ENCODE data around the gene ZNF548. TPM values are rescaled to one million over a fixed set of nuclear protein-coding genes. Genes with fewer than 3 reads are reported as not detected.

ZNF548 gene
- total RNA-seq, 1 experiment from 2014 or later = 4.9 TPM

DNA sequence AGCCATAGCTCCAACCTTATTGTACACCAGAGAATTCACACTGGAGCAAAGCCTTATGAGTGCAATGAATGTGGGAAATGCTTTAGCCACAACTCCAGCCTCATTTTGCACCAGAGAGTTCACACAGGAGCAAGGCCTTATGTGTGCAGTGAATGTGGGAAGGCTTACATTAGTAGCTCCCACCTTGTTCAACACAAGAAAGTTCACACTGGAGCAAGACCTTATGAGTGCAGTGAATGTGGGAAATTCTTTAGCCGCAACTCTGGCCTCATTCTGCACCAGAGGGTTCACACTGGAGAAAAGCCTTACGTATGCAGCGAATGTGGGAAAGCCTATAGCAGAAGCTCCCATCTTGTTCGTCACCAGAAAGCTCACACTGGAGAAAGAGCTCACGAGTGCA is 32.2 kb upstream of the ZNF548 start:
- no peaks in the 10 kb centered on the region for H3K36me3 ChIP-seq (ENCODE audit: control insufficient read depth, insufficient read depth, low read length)
- TF ChIP-seq, protein P1, sequence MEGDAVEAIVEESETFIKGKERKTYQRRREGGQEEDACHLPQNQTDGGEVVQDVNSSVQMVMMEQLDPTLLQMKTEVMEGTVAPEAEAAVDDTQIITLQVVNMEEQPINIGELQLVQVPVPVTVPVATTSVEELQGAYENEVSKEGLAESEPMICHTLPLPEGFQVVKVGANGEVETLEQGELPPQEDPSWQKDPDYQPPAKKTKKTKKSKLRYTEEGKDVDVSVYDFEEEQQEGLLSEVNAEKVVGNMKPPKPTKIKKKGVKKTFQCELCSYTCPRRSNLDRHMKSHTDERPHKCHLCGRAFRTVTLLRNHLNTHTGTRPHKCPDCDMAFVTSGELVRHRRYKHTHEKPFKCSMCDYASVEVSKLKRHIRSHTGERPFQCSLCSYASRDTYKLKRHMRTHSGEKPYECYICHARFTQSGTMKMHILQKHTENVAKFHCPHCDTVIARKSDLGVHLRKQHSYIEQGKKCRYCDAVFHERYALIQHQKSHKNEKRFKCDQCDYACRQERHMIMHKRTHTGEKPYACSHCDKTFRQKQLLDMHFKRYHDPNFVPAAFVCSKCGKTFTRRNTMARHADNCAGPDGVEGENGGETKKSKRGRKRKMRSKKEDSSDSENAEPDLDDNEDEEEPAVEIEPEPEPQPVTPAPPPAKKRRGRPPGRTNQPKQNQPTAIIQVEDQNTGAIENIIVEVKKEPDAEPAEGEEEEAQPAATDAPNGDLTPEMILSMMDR (IDR thresholded peaks at IDR 0.05; ENCODE audit: insufficient read depth in 1 of 2, low read depth in 1 of 2, low read length in 1 of 2, severe bottlenecking in 1 of 2, unreplicated experiment in 1 of 2) = no peak
- DNase-seq = no peak
- H3K9me3 ChIP-seq = peaks cover 6% of the 10 kb centered on the region
- no peak overlapping the region for H3K4me3 ChIP-seq (ENCODE audit: low read depth, low read length)
- intact Hi-C loops (cut with micrococcal nuclease; ENCODE audit: unreplicated experiment) = no loop called here
- no TSS peak for BruUV-seq (replicated peaks)
- Mint-ChIP-seq H3K4me1 (ENCODE audit: low read depth, unreplicated experiment) (peaks cover 1% of the 10 kb centered on the region), H3K9me3 (ENCODE audit: unreplicated experiment) (peaks cover 6% of the 10 kb centered on the region), H3K4me3 (ENCODE audit: unreplicated experiment) (no peak overlapping the region), H3K27me3 (ENCODE audit: insufficient read depth, unreplicated experiment) (peaks cover 4% of the 10 kb centered on the region), H3K36me3 (ENCODE audit: insufficient read depth, unreplicated experiment) (no peaks in the 10 kb centered on the region), H3K27ac (ENCODE audit: unreplicated experiment) (no peak overlapping the region)
- POLR2A ChIA-PET = no interaction called here
- H3K27me3 ChIP-seq (replicated peaks; ENCODE audit: control insufficient read depth, insufficient read depth, low read length) = no peaks in the 10 kb centered on the region
- CTCF ChIA-PET = no interaction called here
- H3K4me1 ChIP-seq = peaks cover 1% of the 10 kb centered on the region; the same call in 1 of the 2 replicates

DNA sequence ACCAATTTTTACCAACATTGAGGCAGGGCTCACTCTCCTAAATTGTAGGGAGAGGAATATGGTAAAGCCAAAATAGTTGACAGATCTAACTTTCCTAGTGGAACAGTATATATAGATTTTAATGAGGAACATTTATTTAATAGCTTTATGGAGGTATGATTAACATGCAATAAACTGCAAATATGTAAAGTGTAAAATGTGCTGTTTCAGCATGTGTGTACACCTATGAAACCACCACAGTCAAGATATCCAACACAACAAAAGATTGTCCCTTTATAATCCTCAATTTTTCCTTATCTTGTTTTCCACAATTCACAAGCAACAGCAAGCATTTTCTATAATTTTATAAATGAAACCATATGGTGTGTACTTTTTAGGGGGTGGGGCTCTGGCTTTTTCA is 30.4 kb upstream of the ZNF548 start:
- BruUV-seq (replicated peaks) = no TSS peak
- Mint-ChIP-seq H3K4me1 (ENCODE audit: low read depth, unreplicated experiment) (peaks cover 19% of the 10 kb centered on the region), H3K27me3 (ENCODE audit: insufficient read depth, unreplicated experiment) (peaks cover 3% of the 10 kb centered on the region), H3K36me3 (ENCODE audit: insufficient read depth, unreplicated experiment) (peaks cover 16% of the 10 kb centered on the region), H3K9me3 (ENCODE audit: unreplicated experiment) (peaks cover 8% of the 10 kb centered on the region), H3K4me3 (ENCODE audit: unreplicated experiment) (no peak overlapping the region), H3K27ac (ENCODE audit: unreplicated experiment) (no peak overlapping the region)
- no peaks in the 10 kb centered on the region for H3K27me3 ChIP-seq (replicated peaks; ENCODE audit: control insufficient read depth, insufficient read depth, low read length)
- TF ChIP-seq, protein P1 (IDR thresholded peaks at IDR 0.05; ENCODE audit: insufficient read depth in 1 of 2, low read depth in 1 of 2, low read length in 1 of 2, severe bottlenecking in 1 of 2, unreplicated experiment in 1 of 2) = no peak
- peaks cover 12% of the 10 kb centered on the region for H3K9me3 ChIP-seq
- intact Hi-C loops (cut with micrococcal nuclease; ENCODE audit: unreplicated experiment) = no loop called here
- no peak for DNase-seq
- no peaks in the 10 kb centered on the region for H3K36me3 ChIP-seq (ENCODE audit: control insufficient read depth, insufficient read depth, low read length)
- H3K4me1 ChIP-seq = peaks cover 3% of the 10 kb centered on the region; the same call in 1 of the 2 replicates
- no peak overlapping the region for H3K4me3 ChIP-seq (ENCODE audit: low read depth, low read length)
- CTCF ChIA-PET = no interaction called here
- POLR2A ChIA-PET = no interaction called here

DNA sequence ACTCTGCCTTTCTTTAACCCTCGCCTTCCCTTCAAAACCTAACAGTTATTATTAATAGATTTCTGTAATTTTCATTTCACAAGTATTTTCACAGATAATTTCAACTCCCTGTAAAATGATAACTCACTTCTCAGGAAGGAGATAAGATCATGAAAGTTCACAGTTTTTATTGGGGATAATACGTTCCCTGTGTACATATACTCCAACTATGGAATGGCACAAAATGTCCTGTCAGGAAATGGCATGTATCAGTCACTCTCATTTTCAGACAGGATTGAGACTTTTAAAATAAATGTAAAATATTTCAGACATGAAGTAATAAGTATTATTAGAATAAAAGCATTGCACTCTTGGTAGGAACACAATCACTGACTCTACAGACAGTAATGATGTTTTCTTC is 27.2 kb upstream of the ZNF548 start:
- TF ChIP-seq, protein P1 (IDR thresholded peaks at IDR 0.05; ENCODE audit: insufficient read depth in 1 of 2, low read depth in 1 of 2, low read length in 1 of 2, severe bottlenecking in 1 of 2, unreplicated experiment in 1 of 2) = no peak
- H3K4me3 ChIP-seq (ENCODE audit: low read depth, low read length) = peak overlapping the region; percentile 77
- H3K4me1 Mint-ChIP-seq (ENCODE audit: low read depth, unreplicated experiment) = peaks cover 21% of the 10 kb centered on the region
- CTCF ChIA-PET = interaction anchor here (1.3 kb wide), 1 partner anchor 27 kb away, joined by 3 read pairs; the partner anchor contains the start of gene ZNF548
- peaks cover 17% of the 10 kb centered on the region for H3K36me3 Mint-ChIP-seq (ENCODE audit: insufficient read depth, unreplicated experiment)
- H3K27me3 Mint-ChIP-seq (ENCODE audit: insufficient read depth, unreplicated experiment) = no peaks in the 10 kb centered on the region
- POLR2A ChIA-PET = interaction anchor here (0.6 to 1.0 kb wide), 2 partner anchors 27 to 202 kb away, joined by 3 to 4 read pairs; partner anchors contain the start of gene ZNF548
- BruUV-seq (replicated peaks) = no TSS peak
- H3K4me3 Mint-ChIP-seq (ENCODE audit: unreplicated experiment) = peak overlapping the region; percentile 84
- H3K4me1 ChIP-seq = peaks cover 3% of the 10 kb centered on the region; the same call in 1 of the 2 replicates
- intact Hi-C loops (cut with micrococcal nuclease; ENCODE audit: unreplicated experiment) = no loop called here
- H3K36me3 ChIP-seq (ENCODE audit: control insufficient read depth, insufficient read depth, low read length) = no peaks in the 10 kb centered on the region
- peaks cover 9% of the 10 kb centered on the region for H3K9me3 Mint-ChIP-seq (ENCODE audit: unreplicated experiment)
- DNase-seq = no peak
- H3K9me3 ChIP-seq = peaks cover 16% of the 10 kb centered on the region
- H3K27me3 ChIP-seq (replicated peaks; ENCODE audit: control insufficient read depth, insufficient read depth, low read length) = no peaks in the 10 kb centered on the region
- H3K27ac Mint-ChIP-seq (ENCODE audit: unreplicated experiment) = peak overlapping the region; percentile 95
